Central memory CD4-positive, alpha-beta T cell (primary cell): ENCODE measurements around the gene ARFGAP3.
"Not testable (repeated sequence)": the region's sequence is repeated elsewhere in the genome, so short reads cannot be mapped to it uniquely, and the experiment has no call there.

Source experiments
- DNase-seq: peaks from one replicate; pipeline ENCODE4 v3.0.0; 2022

ARFGAP3 gene

DNA sequence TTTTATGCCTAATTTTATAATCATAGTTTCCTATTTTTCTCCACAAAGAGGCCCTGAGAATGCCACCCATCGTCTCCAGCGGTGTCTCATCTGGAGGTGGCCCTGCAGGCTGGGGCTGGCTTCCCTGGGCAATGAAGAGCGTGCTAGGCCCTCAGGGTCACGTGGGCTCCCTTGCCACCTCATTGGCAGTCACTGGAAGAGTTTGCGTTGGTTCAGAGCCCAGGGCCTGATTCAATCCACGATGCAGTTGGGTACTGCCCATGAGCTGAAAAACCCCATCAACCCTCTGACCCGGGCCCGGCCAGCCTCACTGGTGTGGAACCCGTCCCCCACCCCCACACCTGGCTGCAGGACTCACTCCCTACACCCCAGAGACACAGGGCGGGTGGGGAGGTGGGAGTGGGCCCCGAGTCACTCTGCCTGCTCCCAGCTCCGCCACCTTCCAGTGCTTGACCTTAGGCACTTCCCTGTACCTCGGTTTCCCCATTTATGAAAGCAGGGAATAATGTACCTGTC, 93.0 kb downstream of the ARFGAP3 start:
- DNase-seq = no peak

DNA sequence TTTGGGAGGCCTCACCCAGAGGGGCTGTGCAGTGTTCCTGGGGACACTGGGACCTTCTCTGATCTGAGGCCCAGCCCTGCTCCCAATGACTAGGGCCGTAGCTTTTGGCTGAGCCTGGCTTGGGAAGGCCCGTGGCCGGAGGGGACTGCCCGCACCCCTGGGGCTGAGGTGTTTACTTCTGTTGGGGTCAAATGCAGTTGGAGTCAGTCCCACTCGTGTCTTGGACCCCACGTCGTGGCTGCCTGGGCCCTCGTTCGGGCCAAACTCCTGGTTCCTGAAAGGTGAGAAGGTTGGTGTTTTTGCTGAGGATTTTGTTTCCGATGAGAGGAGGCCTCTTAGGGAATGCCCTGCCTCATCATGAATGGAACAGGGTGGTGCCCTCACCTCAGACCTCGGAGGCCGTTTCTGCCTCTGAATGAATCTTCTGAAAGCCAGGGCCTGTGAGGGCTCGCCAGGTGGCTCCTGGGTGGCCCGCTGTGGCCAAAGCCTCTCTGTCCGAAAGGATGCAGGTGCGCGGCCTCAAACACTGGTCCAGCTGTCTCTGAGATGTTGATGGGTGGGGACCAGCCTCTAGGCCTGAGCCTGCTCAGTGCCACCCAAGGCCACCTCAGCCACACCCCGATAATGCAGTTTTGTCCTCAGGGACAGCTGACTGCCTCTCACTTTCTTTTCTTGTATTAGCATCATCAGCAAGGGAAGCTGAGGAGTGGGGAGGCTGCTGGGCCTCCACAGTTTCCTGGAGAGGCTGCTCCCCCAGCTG, 96.1 kb downstream of the ARFGAP3 start:
- no peak for DNase-seq

DNA sequence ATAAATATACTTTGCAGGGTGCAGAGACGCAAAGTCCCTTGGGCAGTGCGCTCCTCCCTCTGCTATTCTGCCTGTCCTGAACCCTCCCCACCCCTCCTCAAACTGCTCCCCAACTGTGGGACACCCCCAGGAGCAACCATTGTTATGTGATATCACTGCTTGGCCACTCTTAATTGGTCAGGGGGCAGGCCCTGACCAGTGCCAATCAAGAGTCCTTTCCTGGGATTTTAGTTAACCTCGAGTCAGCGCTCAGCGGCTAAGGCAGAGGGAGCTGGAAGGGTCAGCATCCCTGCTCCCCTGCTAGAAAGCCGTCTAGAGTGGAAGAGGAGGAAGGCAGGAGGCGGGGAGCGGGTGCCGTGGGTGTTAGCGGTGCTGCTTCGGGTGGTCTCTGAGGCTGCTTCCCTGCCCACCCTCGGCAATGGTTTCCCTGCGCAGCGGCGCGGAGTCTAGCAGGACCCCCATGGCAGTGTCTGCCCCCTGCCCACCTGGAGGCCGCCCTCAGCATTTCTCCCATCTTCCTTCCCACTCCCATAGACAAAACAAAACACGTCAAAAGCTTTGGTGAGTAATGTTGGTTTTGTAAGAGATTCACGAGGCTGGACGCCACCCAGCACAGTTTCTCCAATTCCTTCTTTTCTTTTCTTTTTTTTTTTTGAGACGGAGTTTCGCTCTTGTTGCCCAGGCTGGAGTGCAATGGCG, 98.0 kb downstream of the ARFGAP3 start:
- no peak for DNase-seq

DNA sequence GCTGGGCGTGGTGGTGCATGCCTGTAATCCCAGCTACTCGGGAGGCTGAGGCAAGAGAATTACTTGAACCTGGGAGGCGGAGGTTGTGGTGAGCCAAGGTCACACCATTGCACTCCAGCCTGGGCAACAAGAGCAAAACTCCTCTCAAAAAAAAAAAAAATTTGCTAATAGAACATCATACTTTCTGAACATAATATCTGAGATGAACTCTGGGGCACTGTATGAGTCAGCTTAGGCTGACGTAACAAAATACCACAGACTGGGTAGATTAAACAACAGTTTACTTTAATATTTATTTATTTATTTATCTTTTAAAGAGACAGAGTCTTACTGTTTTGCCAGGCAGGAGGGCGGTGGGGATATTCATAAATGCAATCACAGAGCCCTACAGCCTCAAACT, 101.5 kb downstream of the ARFGAP3 start:
- DNase-seq = not testable (repeated sequence)

DNA sequence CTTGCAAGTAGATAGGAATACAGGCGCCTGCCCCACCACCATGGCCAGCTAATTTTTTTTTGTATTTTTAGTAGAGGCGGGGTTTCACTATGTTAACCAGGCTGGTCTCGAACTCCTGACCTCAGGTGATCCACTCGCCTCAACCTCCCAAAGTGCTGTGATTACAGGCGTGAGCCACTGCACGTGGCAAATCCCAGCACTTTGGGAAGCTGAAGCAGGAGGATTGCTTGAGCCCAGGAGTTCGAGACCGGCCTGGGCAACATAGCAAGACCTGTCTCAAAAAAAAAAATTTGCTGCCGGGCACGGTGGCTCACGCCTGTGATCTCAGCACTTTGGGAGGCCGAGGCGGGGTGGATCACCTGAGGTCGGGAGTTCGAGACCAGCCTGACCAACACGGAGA, 102.0 kb downstream of the ARFGAP3 start:
- DNase-seq = not testable (repeated sequence)

DNA sequence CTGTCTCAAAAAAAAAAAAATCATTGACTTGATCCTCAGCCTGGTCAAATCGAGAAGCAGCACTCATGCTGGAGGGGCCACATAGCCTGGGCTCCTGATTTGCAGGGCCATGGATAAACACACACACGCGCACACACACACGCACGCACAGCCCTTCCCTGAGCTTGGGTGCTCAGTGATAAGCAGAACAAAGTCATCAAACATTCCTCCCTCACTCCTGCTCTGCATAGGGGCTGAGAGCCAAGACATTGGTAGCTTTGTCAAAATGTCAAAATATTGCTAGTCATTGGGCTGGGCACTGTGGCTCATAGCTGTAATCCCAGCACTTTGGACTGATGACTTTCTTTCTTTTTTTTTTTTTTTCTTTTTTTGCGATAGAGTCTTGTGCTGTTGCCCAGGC, 102.4 kb downstream of the ARFGAP3 start:
- no peak for DNase-seq

DNA sequence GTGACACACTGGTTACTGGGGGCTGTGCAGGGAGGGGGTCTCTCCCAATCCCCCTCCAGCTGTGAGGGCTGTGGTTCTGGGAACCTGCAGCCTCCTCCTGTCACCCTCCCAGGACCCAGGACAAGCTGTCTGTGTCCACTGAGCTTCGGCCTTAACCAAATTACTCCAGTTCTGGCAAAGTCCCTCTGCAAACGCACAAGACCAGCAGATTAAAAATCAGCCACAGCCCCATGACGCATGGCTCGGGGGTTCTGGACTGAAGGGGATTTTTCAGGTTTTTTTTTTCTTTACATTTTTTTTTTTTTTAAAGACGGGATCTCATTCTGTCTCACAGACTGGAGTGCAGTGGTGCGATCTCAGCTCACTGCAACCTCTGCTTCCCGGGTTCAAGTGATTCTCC, 104.2 kb downstream of the ARFGAP3 start:
- DNase-seq = no peak

DNA sequence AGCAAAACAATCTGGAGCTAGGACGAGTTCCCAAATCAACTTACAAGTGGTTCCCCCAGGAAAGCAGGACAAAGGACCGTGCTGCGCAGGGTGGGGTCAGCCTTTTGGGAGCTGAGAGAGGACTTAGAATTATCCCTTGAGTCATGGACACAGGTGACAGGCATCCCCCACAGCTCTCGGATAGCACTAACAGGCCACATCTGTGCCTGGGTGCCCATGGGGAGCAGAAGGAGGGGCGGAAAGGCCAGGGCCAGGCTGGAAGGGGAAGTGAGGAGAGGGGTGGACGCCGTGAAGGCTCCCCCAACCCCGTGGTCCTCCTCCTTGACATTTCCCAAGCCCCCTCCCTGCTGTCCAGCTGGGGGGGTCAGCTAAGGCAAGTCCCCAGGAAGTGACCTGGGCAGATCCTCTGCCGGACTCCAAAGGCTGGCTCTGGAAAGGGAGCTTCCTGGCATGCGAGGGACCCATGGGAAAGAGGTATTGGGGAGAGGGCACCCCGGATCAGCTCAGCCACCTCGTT, 104.8 kb downstream of the ARFGAP3 start:
- no peak for DNase-seq

DNA sequence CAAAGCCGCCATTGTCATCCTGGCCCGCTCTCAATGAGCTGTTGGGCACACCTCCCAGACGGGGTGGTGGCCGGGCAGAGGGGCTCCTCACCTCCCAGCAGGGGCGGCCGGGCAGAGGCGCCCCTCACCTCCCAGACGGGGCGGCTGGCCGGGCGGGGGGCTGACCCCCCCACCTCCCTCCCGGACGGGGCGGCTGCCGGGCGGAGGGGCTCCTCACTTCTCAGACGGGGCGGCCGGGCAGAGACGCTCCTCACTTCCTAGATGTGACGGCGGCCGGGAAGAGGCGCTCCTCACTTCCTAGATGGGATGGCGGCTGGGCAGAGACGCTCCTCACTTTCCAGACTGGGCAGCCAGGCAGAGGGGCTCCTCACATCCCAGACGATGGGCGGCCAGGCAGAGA, 106.7 kb downstream of the ARFGAP3 start:
- DNase-seq = not testable (repeated sequence)

DNA sequence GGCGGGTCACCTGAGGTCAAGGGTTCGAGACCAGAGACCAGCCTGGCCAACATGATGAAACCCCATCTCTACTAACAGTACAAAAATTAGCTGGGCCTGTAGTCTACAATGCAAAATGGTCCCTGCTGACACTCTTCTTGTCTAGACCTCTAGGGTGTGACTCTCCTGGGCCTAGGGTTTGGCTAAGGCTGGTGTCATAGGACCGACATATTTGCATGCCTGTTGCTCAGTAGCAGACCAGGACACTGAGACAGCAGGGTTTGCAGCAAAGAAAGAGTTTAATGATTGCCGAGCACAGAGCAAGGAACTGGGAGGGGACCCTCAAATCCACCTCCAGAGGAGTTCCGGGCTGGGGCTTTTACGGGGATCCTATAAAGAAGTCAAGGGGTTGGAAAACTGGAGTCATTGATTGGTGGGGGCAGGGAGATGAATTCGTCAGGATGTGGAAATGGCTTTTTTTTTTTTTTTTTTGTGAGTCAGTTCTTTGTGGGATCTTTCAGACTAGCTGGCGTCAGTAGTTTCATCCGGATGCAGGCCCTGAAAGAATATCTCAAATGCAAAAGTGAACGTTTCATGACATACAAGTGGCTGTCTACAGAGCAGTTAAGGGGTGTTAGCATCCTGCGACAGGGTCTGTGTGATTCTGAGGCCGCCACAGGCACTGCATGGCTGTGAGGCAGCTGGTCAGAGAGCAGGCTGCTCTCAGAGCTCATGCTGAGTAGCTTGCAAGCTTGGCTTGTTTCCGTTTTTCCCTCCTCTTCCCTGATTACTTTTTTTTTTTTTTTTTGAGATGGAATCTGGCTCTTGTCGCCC, 109.2 kb downstream of the ARFGAP3 start:
- DNase-seq = no peak
